Uterus (tissue), 4 donors: ENCODE measurements around the gene CDON. TPM values are rescaled to one million over a fixed set of nuclear protein-coding genes. Genes with fewer than 3 reads are reported as not detected.

Experiments used
- DNase-seq, 2 donors: peaks; one replicate each; pipeline ENCODE4 v3.0.0-alpha.2; 2019 to 2020
- H3K27ac ChIP-seq, 2 donors: fragments of 200-600 bp; sonication (generic); 1 replicate in 1 of 2; 2 replicates in 1 of 2; pipeline ENCODE4 v1.5.1; 2016 to 2018
- H3K27me3 ChIP-seq, 2 donors: fragments of 200-600 bp; sonication (generic); one replicate each; pipeline ENCODE4 v1.5.1; 2018 to 2019; ENCODE audit warnings: control low read depth in 1 of 2
- H3K36me3 ChIP-seq, 2 donors: fragments of 200-600 bp; sonication (generic); one replicate each; pipeline ENCODE4 v1.5.1; 2019; ENCODE audit warnings: control low read depth in 1 of 2
- H3K4me1 ChIP-seq, 2 donors: fragments of 200-600 bp; sonication (generic); one replicate each; pipeline ENCODE4 v1.5.1; 2018 to 2019; ENCODE audit warnings: control low read depth in 1 of 2
- H3K4me3 ChIP-seq, 2 donors: fragments of 200-600 bp; sonication (generic); 1 replicate in 1 of 2; 2 replicates in 1 of 2; pipeline ENCODE4 v1.5.1; 2018 to 2019; ENCODE audit warnings: mild to moderate bottlenecking in 1 of 2
- H3K9me3 ChIP-seq, 2 donors: fragments of 200-600 bp; sonication (generic); one replicate each; pipeline ENCODE4 v1.5.1; 2019; ENCODE audit warnings: control low read depth in 1 of 2
- CTCF ChIP-seq, 4 experiments: fragments of 200-600 bp in 2 of 4; fragments of 450-650 bp in 2 of 4; sonication (generic) in 2 of 4; IDR thresholded peaks; one replicate each; pipeline ENCODE4 v1.5.1; 2016 to 2019; ENCODE audit warnings: antibody characterized with exemption in 4 of 4, mild to moderate bottlenecking in 2 of 4, moderate library complexity in 1 of 4
- POLR2A ChIP-seq, 2 donors: fragments of 450-650 bp; IDR thresholded peaks; one replicate each; pipeline ENCODE4 v1.6.1; 2016; ENCODE audit warnings: antibody characterized with exemption in 2 of 2, mild to moderate bottlenecking in 1 of 2, moderate library complexity in 1 of 2
- intact Hi-C: fragments of 100-400 bp; cut with DNase I; formaldehyde crosslinking; loops from one replicate; pipeline ENCODE4 v1.15.1; 2023; ENCODE audit warnings: low total_unique reads
- total RNA-seq, 4 donors: library from RNA; depleted of rRNA in 3 of 4; stranded (reverse); fragments of >200 nt in 3 of 4; gene quantifications; one replicate each; pipeline versions ENCODE4 v1.1.0 to v1.2.4, GENCODE V29; 2014 to 2023
- donor health status: DM: yes; HTN: yes; CAD: no.

CDON gene
- total RNA-seq, 4 donors from 2014 or later: 38.5 to 261 (median 213) TPM

- Histone ChIP-seq H3K36me3 (no peaks in the 10 kb centered on the region), H3K4me1 (peaks cover 18 to 22% of the 10 kb centered on the region in 2 donors), H3K27me3 (no peaks in the 10 kb centered on the region), H3K9me3 (no peaks in the 10 kb centered on the region), H3K4me3 (no peak overlapping the region), H3K27ac (peak overlapping the region; percentile 74 to 84)
- TF ChIP-seq POLR2A (IDR thresholded peaks at IDR 0.05) (no peak), CTCF (IDR thresholded peaks at IDR 0.05) (no peak)
- intact Hi-C loops: no loop called here
- DNase-seq: no peak
Measured at GRCh38 chr11:125955856-125956255, 106.8 kb downstream of the CDON start.

GRCh38 chr11:125954945-125955640 is 107.6 kb downstream of the CDON start:
- intact Hi-C loops: no loop called here
- no peaks in the 10 kb centered on the region for H3K9me3 ChIP-seq
- H3K36me3 ChIP-seq: no peaks in the 10 kb centered on the region
- DNase-seq: no peak
- peaks cover 23 to 24% of the 10 kb centered on the region in 2 donors for H3K4me1 ChIP-seq
- H3K4me3 ChIP-seq: no peak overlapping the region
- H3K27me3 ChIP-seq: no peaks in the 10 kb centered on the region
- peak overlapping the region; percentile 74 to 84 for H3K27ac ChIP-seq
- no peak for TF ChIP-seq POLR2A (IDR thresholded peaks at IDR 0.05)
- no peak for TF ChIP-seq CTCF (IDR thresholded peaks at IDR 0.05)

GRCh38 chr11:125954123-125954944 is 108.3 kb downstream of the CDON start:
- intact Hi-C loops: no loop called here
- DNase-seq: no peak
- Histone ChIP-seq H3K9me3 (no peaks in the 10 kb centered on the region), H3K27me3 (no peaks in the 10 kb centered on the region), H3K36me3 (no peaks in the 10 kb centered on the region), H3K4me3 (no peak overlapping the region), H3K27ac (peak overlapping the region in 1 of 2 donors; percentile 74), H3K4me1 (peaks cover 23 to 24% of the 10 kb centered on the region in 2 donors)
- TF ChIP-seq POLR2A (IDR thresholded peaks at IDR 0.05): no peak
- no peak for TF ChIP-seq CTCF (IDR thresholded peaks at IDR 0.05)

GRCh38 chr11:125953401-125953935 is 109.2 kb downstream of the CDON start:
- H3K4me3 ChIP-seq: no peak overlapping the region
- DNase-seq: no peak
- no peaks in the 10 kb centered on the region for H3K9me3 ChIP-seq
- no peaks in the 10 kb centered on the region for H3K27me3 ChIP-seq
- intact Hi-C loops: no loop called here
- no peaks in the 10 kb centered on the region for H3K36me3 ChIP-seq
- TF ChIP-seq POLR2A (IDR thresholded peaks at IDR 0.05) (no peak), CTCF (IDR thresholded peaks at IDR 0.05) (no peak)
- H3K4me1 ChIP-seq: peaks cover 23 to 24% of the 10 kb centered on the region in 2 donors
- H3K27ac ChIP-seq: peak overlapping the region; percentile 55 to 74

- Histone ChIP-seq H3K27me3 (no peaks in the 10 kb centered on the region), H3K36me3 (no peaks in the 10 kb centered on the region), H3K4me1 (peaks cover 23 to 24% of the 10 kb centered on the region in 2 donors), H3K27ac (peak overlapping the region; percentile 55 to 74), H3K4me3 (no peak overlapping the region), H3K9me3 (no peaks in the 10 kb centered on the region)
- TF ChIP-seq CTCF (IDR thresholded peaks at IDR 0.05) (no peak), POLR2A (IDR thresholded peaks at IDR 0.05) (no peak)
- intact Hi-C loops: no loop called here
- peak; percentile 84 to 87 for DNase-seq
Measured at GRCh38 chr11:125952973-125953372, 109.7 kb downstream of the CDON start.
